ENCODE data around the gene MAP3K1.

DNA sequence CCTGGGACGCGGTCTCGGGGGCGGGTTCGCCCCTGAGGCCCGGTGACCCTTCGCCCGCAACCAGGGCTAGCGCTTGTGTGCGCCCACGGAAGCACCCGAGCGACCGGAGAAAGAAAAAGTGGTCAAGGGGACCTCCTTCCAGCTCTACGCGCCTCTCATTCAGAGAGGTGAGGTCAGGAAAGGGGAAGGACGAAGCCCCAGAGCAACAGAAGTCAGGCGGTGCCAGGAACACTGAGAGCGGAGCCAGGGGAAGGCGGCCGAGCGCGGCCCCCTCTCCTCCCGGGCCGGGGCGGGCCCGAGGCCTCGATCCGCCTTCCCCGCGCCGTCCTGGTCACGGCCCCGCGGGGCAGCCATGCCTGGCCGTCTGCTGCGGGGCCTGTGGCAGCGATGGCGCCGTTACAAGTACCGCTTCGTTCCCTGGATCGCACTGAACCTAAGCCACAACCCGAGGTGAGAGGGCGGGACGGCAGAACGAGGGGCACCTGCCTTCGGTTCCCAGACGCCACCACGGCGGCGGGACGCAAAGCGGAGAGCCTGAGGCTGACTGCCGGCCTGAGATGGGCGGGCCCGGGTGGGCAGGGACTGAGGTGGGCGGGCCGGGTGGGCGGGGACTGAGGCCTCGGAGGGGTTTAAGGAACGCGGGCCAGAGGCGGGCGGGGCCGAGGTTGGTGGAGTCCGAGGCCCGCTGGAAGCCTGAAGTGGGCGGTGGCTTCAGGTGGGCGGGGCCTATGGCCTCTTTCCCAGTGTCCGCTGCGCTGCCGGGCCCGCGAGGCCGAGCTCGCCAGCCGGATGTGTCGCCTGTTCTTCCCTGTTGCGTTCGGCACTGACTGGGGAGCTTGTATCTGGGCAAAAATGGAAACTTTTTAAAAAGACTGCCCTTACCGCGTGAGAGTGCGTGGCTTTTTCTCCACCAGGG is 94.2 kb downstream of the MAP3K1 start, which contains the start of gene SETD9:
- TF ChIP-seq YY1 (IDR thresholded peaks at IDR 0.05; ENCODE audit: insufficient read depth, insufficient read length) = no peak
- no peak for TF ChIP-seq ZNF274 (IDR thresholded peaks at IDR 0.05; ENCODE audit: low read depth, low read length)
- no peak for TF ChIP-seq SUZ12 (IDR thresholded peaks at IDR 0.05; ENCODE audit: extremely low read depth, insufficient read depth, insufficient read length)
